A673 (cell line): ENCODE measurements around the gene POLK.

Experiments used
- EZH2 ChIP-seq: fragments of 200-600 bp; sonication (generic); IDR thresholded peaks from 2 replicates; pipeline ENCODE4 v1.6.1; 2017; ENCODE audit warnings: borderline replicate concordance, low read depth, mild to moderate bottlenecking, mixed read lengths, antibody characterized with exemption, low read length; ENCODE audit not compliant: poor library complexity, severe bottlenecking
- TF ChIP-seq, protein P1 (sequence below): fragments of 300-800, 200-600 bp; sonication (generic); conservative IDR thresholded peaks from 2 replicates; pipeline ENCODE4 v1.5.1; 2017; ENCODE audit warnings: low read depth, mild to moderate bottlenecking, antibody characterized with exemption, low read length, moderate library complexity, mixed read lengths

DNA sequence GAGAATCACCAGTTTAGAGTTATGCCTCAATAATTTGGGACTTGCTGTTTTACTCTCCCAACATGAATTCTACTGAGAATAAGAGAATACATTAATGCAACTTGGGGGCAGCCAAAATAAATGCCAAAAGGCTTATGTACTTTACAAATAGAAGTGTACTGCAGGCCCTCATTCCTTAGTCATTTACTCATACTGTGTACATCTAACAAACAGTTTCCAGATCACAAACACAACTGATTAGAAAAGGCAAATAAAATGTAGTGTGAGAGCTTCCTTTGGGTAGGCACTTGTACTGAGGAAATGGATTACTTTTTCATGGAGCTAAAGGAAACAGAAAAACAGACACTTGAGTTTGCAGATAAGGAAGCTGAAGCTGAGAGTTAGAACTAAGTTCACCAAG, 112.2 kb downstream of the POLK start:
- TF ChIP-seq, protein P1, sequence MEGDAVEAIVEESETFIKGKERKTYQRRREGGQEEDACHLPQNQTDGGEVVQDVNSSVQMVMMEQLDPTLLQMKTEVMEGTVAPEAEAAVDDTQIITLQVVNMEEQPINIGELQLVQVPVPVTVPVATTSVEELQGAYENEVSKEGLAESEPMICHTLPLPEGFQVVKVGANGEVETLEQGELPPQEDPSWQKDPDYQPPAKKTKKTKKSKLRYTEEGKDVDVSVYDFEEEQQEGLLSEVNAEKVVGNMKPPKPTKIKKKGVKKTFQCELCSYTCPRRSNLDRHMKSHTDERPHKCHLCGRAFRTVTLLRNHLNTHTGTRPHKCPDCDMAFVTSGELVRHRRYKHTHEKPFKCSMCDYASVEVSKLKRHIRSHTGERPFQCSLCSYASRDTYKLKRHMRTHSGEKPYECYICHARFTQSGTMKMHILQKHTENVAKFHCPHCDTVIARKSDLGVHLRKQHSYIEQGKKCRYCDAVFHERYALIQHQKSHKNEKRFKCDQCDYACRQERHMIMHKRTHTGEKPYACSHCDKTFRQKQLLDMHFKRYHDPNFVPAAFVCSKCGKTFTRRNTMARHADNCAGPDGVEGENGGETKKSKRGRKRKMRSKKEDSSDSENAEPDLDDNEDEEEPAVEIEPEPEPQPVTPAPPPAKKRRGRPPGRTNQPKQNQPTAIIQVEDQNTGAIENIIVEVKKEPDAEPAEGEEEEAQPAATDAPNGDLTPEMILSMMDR: no peak
- no peak for TF ChIP-seq EZH2
